GM18498 (cell line): ENCODE measurements around the gene KBTBD2.
A peak's percentile ranks its signal among the peaks of the same experiment; 100 is the strongest.
"Not testable (repeated sequence)": the region's sequence is repeated elsewhere in the genome, so short reads cannot be mapped to it uniquely, and the experiment has no call there.

Source experiments
- ATAC-seq: cut with Tn5 transposase; IDR thresholded peaks from one replicate; pipeline ENCODE4 v1.9.1; 2021; ENCODE audit warnings: mild to moderate bottlenecking, moderate library complexity; ENCODE audit not compliant: unreplicated experiment

Gene KBTBD2

DNA sequence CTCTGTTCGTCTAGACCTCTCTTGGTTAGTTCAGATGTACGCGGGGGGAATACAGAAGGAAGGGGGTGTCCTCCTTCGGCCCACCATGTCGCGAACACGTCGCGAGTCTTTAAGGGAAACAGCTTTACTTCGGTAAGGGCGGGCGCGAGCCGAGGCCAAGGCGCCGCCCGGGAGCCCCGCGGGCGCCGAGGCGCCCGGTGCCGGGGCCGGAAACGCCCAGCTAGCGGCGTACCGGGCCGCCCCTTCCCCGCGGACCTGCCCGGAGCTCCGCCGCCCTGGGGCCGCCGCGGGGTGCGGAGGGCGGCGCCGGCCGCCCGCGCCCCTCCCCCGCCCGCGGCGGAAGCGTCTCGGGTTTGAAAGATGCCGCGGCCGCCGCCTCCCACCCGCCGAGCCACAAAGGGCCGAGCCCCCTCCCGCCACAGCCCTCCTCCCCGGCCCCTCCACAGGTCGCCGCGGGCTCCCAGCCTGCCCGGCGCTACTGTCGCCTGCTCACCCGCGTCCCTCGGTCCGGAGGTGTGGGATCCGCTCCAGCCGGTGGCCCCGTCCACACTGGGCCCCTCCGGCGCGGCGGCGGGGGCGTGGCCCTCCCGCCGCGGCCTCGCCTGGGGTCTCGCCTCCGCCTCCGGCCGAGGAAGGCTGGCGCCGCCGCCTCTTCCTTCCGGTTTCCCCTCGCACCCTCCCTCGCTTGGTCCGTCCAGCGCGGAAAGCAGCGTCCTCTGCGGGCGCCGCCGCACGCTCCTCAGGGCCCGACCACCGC, at the start of gene KBTBD2:
KBTBD2 (minus strand) TSS at position 718 of the 757 bp plus-strand sequence. CDS start 12,156 bp downstream, outside the sequence.
- peak; percentile 62 for ATAC-seq

DNA sequence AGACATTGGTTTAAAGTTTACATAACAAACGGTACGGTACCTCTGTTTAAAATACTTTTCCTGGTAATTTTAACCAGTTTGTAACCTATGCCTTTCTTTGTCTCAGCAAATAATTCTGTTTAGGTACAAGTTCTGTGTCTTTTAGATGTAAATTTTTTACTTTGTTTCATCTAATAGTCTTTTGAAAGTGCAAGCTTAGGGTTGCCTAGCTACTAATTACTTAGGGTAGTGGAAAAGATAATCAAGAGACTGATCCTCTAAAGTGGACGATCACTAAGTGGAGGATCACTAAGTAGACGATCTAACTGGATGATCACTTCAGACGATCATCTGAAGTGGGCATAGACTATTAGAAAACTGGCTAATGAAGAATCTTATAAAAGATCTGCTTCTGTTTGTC, 49.6 kb upstream of the KBTBD2 start:
- ATAC-seq = no peak

DNA sequence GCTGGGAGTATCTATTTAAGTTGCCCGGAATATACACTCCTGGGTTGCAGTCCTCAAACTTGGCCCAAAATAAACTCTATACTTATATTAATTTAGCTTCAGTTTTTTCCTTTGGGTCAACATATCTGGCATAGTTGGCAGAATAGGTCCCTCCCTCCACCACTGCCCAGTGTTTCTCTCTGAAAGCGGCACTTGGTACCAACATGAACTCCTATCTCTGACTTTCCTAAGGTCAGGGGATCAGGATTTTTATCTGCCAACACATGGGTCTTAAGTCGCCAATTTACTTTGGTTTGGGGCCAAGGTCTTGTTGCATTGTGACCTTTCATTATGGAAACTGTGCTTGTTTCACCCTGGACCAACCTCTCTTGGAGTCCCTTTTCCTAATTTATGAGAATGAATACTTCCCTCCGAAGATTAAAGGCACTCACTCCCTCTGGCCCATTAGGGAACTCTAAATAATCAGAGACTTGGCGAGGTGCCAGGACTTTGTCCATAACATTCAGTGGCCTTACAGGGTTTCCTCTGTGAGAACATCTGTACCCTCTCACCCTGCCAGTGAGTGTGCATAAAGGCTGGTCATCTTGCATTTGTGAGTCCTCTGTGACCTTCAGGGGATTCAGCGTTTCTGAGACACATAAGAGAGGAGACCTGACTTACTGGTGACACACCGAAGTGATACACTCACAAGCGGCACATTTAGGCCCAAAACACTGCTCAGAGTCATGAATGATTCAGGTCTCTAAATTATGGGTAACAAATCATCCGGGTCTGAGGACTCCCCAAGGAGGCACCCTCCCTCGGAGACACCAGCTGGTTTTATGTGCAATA, 46.0 kb upstream of the KBTBD2 start:
- ATAC-seq = no peak

DNA sequence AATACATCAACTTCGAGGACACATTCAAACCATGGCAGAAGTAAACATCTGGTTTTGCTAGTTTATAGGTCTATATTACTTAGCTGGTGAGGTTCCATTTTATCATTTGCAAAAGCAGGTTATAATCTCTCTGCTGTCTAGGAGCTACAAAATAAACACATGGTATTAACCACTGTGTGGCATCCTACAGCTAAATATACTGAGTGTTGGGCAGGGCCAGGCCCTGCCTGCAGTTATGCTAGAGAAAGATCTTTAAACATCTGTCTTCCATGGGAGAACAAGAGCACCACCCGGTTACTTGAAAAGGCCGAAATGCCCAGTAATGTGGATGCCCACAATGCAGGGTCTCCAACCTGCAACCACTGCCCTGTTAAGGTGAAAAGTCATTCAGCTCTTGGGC, 45.1 kb upstream of the KBTBD2 start:
- ATAC-seq = no peak

DNA sequence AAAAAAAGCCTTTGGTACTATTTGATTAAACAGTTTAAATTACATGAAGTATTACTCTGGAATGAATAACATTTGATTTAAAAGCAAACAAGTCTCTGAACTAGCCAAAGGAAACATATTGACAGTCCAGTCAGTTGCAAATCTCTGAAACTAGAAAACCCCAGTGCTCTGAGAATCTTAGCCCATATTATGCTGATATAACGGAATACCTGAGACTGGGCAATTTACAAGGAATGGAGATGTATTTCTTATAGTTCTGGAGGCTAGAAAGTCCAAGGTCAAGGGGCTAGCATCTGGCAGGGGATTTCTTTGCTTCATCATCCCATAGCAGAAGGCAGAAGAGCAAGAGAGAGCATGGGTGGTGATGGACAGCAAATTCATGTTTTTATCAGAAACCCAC, 44.0 kb upstream of the KBTBD2 start:
- ATAC-seq = no peak

DNA sequence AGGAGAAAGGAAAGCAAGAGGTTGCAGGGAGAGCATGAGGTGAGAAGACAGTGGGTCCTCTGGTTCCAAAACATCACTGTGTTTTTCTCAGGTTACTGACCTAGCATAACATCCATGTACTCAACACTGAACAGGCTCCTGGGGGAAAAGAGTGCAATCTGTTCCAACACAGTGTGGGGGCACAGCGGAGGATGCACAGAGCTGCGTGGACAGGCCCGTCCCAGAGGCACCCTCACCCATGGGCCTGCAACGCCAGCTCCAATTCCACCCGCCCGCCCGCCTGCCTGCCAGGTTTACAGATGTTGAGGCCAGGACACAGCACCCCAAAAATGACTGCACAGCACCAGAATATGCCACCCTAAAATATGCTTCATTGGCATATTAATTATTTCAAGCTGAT, 38.8 kb upstream of the KBTBD2 start:
- no peak for ATAC-seq

DNA sequence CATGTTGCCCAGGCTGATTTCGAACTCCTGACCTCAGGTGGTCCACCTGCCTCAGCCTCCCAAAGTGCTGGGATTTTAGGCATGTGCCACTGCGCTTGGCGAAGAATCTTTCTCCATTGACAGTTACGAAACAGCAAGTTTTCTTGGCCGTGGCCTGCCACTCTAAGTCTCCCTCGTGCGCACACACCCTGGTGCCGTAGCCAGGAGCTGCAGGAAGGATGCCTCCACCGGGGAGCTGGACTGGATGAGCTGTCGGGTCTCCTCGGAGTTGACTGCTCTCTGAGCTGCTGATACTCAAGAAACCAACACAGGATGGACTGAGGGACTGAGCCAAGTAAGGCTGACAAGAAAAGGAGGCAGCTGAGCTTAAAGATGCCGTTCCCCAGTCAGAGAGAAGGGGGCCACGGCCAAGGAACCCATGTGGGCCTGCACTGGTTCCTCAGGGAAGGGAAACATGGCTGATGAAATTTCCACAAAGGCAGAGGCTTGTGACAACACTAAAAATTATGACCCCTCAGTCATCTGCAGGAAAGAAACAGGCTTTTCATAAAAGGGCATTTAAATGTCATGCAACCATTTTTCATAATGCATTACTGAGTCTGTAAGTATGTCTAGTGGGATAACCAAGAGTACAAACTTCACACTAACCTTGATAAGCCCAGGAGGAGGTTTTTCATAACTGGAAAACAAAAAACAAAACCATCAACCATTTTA, 38.0 kb upstream of the KBTBD2 start:
- no peak for ATAC-seq

DNA sequence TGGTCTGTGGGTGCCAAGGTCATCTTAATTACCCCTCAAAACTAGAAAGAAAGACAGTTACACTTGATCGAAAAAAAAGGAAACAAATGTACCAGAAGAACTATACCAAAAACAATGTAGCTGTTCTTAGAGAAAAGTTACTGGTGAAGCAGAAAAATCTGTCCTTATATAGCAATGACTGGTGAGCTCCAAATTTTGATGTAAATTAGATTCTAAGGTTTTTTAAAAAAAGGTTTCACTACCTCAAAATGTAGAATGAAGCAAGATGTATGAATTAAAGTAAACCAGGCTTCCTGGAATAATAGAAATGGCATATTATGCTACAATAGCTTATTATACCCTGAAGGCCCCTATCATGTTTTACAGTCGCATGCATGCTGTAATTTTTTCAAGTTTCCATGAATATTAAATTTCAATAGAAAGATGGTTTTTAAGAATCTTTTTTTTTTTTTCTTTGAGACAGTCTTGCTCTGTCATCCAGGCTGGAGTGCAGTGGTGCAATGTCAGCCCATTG, 37.3 kb upstream of the KBTBD2 start:
- no peak for ATAC-seq

DNA sequence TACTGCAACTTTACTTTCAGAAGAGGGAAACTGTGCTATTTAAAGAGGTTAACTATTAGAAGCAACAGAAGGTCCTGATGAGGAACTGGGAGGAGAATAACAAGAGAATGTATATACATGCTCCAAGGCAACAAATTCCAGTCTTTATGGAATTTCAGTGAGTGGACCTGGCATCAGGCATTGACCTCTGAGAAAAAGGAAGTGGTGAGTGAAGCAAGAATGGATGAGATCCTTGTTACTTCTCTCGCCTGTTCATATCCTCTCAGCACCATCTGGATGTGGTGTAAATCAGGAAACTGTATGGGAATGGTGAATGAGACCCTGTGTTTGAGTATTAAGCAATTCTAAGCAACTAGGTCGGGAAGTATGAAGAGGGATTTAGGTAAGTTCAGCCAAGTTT, 30.3 kb upstream of the KBTBD2 start:
- no peak for ATAC-seq

DNA sequence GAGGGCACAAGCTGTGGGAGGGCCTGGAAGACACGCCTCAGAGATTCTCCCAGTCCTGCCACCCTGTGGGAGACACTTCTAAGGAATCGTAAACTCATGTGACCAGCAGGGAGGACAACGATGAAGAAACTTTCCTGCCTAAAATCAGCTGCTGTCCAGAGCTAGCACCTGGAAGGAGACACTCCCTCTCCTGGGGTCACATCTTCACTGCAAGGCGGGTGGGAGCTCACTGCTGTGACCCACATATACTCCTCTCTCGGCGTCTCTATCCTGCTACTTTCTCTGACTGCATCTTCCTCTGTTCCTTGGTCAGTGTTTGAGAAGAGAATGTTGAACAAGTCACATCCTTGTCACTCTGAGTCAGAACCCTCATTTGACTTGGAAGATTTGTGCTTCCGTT, 25.4 kb upstream of the KBTBD2 start:
- ATAC-seq = not testable (repeated sequence)

DNA sequence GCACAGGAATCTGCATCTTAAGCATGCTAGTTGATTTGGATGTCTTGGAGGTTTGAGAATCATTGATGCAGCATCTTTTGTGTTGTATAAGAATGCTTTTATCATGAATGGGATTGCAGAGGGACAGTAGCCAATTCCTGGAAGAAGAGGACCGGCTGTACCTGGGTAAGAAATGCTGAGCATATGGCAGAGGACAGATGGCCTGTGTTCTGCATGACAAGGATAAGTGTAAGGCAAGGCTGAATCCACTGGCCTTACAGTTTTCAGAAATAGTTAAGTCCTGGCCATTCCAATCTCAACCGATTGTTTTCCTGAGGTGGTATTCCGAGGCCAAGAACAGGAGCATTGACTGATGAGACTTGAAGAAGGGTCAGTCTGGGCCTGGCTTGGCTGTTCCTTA, 24.4 kb upstream of the KBTBD2 start:
- no peak for ATAC-seq

DNA sequence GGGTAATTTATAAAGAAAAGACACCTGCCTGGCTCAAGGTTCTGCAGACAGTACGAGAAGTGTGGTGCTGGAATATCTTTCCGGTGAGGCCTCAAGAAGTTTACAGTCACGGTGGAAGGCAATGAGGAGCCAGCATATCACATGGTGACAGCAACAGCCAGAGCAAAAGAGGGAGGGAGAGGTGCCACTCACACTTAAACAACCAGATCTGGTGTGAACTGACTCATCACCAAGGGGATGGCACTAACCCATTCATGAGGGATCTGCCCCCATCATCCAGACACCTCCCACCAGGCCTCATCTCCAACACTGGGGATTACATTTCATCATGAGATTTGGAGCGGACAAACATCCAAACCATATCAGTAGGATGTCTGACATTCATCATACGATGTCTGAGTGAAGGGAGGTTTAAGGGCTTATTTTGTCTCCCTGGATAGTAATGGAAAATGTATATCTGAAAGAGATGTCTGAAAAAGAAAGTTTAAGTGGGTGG, 23.5 kb upstream of the KBTBD2 start:
- no peak for ATAC-seq

DNA sequence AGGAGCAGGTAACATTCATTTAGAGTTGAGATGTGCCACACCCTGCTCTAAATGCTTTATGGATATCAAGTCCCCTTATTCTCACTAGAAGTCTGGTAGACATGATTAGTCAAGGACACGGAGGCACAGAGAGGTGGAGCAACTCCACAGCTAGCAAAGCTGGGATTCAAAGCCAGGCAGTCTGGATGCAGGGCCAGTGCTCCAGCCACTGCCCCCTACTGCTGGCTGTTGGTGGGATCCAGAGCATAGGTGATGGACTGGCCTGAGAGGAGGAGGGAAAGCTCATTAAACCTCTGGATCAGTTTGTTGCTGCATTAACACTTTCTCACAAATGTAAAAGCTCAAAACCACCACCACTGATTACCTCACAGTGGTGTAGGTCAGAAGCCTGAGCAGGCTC, 22.6 kb upstream of the KBTBD2 start:
- ATAC-seq = no peak

DNA sequence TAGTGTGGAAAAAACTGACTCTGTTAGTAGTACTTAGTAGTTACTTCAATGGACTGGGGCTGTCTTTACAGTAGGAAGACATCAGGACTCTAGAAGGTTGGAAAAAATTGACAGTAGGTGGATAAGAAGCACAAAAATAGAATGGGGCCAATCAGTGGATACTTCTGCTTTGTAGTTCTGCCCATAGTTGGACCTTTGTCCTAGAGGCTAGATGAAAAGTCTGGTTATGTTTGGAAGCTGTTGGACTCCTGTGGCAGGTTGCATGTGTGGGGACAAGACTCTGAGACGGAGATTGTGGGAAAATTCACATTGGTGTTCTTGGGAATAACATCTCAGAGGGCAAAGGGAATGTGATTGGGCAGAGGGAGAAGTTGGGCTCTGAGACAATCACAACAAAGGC, 18.6 kb upstream of the KBTBD2 start:
- ATAC-seq = no peak

DNA sequence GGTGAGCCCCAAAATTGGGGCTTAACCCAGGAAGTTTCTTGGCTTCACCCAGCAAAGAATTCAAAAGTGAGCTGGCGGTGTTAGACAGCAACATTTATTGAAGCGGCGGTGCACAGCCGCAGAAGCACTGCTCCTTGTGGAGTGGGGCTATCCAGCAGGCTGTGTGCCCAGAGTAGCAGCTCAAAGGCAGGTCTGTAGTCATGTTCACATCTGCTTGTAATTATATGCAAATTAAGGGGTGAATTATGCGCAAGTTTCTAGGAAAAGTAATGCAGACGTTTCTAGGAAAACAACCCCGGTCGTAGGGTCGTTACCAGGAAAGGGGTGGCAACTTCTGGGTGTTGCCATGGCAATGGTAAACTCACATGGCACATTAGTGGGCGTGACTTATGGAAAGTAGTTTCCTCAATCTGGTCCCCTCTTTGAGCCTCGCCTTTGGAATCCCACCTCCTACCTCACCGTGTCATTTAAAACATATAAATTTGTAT, 13.7 kb upstream of the KBTBD2 start:
- ATAC-seq = peak; percentile 80

DNA sequence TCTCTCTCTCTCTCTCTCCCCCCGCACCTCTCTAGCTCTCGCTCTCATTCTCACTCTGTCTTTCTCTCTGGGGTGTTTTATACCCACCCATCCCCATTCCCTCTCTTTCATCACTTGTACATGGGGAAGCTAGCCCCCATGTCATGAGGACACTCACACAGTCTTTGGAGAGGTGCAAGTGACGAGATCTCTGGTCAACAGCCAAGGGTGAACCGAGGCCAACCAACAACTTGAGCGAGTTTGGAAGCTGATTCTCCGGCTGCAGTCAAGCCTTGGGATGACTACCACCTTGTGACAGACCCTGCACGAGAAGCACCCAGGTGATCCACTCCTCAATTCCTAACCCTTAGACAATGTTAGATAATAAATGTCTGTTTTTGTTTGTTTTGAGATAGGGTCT, 10.1 kb upstream of the KBTBD2 start:
- no peak for ATAC-seq

DNA sequence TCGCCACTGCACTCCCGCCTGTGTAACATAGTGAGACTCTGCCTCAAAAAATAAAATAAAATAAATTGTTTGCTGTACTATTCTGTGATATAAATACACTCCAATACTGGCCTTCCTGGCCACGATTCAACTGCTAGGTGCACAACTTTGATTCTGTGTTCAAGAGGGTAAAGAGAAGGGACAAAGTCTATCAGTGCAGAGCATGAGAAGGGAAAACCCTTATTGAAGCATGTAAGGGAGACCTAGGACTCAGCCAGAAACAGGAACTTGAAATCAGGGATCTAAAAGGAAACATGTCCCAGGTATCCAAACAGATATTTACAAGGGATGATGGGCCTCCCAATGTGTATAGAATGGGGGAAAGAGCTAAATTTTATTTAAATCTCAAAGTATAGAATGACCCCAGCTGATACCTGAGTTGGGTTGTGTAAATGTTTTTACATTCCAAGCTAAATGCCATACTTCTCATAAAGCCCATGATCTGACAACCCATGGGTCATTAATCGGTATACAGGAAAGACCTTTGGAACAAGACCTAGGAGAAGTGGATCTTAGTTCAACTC, 9.0 kb upstream of the KBTBD2 start:
- no peak for ATAC-seq

DNA sequence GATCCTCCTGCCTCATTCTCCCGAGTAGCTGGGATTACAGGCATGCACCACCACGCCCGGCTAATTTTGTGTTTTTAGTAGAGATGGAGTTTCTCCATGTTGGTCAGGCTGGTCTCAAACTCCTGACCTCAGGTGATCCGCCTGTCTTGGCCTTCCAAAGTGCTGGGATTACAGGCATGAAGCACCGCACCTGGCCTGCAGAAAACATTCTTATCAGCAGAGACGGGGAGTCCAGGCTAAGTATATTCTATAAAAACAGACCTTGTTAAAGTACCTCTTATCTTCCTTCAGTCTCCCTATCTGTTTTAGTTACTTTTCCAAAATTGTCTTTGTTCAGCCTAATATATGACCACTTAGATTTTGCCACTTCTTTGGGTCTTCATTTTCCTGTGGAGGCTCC, 5.8 kb upstream of the KBTBD2 start:
- not testable (repeated sequence) for ATAC-seq

DNA sequence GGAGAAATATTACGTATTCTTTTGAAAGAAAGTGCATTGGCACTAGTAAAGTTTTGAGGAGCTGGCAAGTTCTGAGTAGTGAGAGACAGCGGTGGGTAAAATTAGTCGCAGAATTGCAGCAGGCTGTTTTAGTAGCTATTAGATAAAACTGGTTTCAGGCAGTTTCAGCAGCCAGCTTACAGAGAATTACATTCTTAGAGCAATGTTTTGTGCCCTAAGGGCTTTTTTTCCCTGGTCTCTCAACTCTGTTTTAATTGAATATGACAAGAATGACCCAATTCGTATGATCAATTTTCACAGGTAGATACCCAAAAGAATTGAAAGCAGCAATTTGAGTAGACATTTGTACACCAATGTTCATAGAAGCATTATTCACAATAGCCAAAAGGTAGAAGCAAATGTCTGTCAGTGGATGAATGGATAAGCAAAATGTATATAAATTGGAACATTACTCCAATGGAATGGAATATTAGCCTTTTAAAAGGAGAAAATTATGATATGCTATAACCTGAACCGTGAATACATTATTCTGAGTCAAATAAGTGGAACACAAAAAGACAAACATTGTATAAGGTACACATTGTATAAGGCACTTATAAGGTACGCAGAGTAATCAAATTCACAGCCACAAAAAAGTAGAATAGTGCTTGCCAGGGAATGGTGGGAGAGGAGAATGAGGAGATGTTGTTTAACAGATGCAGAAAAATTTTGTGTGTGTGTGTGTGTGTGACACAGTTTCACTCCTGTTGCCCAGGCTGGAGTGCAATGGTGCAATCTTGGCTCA, 5.2 kb upstream of the KBTBD2 start:
- no peak for ATAC-seq

DNA sequence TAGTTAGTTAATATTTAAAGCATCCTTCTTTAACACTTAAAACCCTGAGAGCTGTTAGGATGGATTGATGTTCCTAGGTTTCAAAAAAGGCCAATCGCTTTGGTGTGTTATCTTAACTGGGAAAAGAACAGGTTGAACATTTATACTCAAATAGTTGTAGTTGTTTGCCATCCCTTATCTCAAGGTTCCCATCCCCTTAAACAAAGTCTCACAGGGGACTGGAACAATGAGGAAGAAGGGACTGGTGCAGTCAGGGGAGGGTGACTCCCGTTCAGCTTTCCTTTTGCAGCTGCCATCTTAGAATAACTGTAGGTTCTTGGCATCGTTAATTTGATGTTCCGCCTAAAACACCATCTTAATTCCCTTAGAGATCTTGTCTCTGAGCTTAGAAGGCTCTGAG, 2.6 kb upstream of the KBTBD2 start:
- ATAC-seq = no peak
